Mucosa of descending colon (tissue), 3 donors: ENCODE data around the gene C10orf53. TPM values are rescaled to one million over a fixed set of nuclear protein-coding genes. Genes with fewer than 3 reads are reported as not detected.

Experiments used
- ATAC-seq: fragments of 200-7000 bp; cut with Tn5 transposase; one replicate; pipeline ENCODE4 v1.9.1; 2020; ENCODE audit warnings: mild to moderate bottlenecking, moderate library complexity
- DNase-seq, 3 donors: peaks; one replicate each; pipeline ENCODE4 v3.0.0-alpha.2; 2020
- H3K36me3 ChIP-seq: fragments of 200-600 bp; one replicate; pipeline ENCODE4 v1.8.0; 2021; ENCODE audit warnings: low read depth, mild to moderate bottlenecking
- H3K4me1 ChIP-seq: fragments of 200-600 bp; one replicate; pipeline ENCODE4 v1.8.0; 2021; ENCODE audit warnings: low read depth, mild to moderate bottlenecking
- H3K4me3 ChIP-seq: fragments of 200-600 bp; one replicate; pipeline ENCODE4 v1.8.0; 2021; ENCODE audit warnings: mild to moderate bottlenecking
- H3K9me3 ChIP-seq: fragments of 200-600 bp; one replicate; pipeline ENCODE4 v1.8.0; 2021; ENCODE audit warnings: mild to moderate bottlenecking
- CTCF ChIP-seq: fragments of 200-600 bp; IDR thresholded peaks from one replicate; pipeline ENCODE4 v1.8.0; 2022; ENCODE audit warnings: antibody characterized with exemption, mild to moderate bottlenecking
- intact Hi-C, 2 donors: fragments of 100-400 bp; cut with DNase I in 1 of 2; cut with micrococcal nuclease in 1 of 2; formaldehyde crosslinking; loops; one replicate each; pipeline versions ENCODE4 v1.11.0 to v1.11.1; 2022; cut with DNase I, micrococcal nuclease
- total RNA-seq, 3 donors: library from RNA; stranded (reverse); fragmentation: NEBNext Ultra II Directional in 2 of 3; extraction: Animal tissue kit (Norgen Biotek cat#: 25700) in 2 of 3; gene quantifications; one replicate each; pipeline versions ENCODE4 v1.2.1 to v1.2.4, GENCODE V29; 2021 to 2023
- donor health status: DM: no; HTN: no; CAD: no; lungs with moderate emphysema.
- donor health status: DM: no; HTN: no; CAD: no.
- donor health status: DM: no; HTN: yes; CAD: no.

The C10orf53 gene
- total RNA-seq, 3 donors from 2014 or later, result not detected

- DNase-seq (no peak), ATAC-seq (no peak)
- no peak for TF ChIP-seq CTCF
- no peak overlapping the region for H3K4me3 ChIP-seq
- H3K9me3 ChIP-seq, result no peaks in the 10 kb centered on the region
- H3K36me3 ChIP-seq, result no peaks in the 10 kb centered on the region
- intact Hi-C loops, result no loop called here
- no peaks in the 10 kb centered on the region for H3K4me1 ChIP-seq
Observed at GRCh38 chr10:49737474-49738201, 58.2 kb downstream of the C10orf53 start.

DNA sequence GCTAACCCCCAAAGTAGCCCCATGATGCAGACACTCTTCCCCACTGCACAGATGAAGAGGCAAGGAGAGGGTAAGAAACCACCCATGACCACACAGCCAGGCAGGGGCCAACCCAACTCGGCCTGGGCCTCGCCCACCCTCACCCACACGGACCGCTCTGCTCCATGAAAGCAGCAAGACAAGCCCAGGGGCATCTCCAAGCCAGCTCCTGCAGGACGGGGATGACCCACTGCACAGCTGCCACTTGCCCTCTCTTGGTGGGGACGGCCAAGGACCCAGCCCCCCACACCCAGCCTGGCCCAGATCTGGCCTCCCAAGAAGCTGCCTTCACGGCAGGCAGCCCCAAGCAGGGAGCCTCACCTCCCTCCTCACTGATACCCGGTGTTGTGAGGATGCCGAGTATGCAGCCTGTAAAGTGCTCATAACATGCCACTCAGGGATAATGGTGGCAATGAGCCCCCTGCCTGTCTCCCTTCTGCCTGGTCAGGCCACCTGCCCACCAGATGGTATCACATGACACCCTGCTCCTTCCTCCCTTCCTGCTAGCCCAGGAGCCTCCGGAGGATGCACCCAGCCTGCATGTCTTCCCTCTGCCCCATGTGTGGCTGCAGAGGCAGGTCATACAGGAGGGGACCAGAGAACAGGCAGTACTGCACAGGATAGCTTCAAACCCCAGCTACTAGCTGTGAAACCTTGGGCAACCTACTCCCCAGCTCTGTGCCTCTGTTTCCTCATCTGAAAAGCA is 59.3 kb downstream of the C10orf53 start:
- H3K9me3 ChIP-seq, result no peaks in the 10 kb centered on the region
- TF ChIP-seq CTCF, result no peak
- no peaks in the 10 kb centered on the region for H3K36me3 ChIP-seq
- ATAC-seq (no peak), DNase-seq (peak in 1 of 3 donors; percentile 15)
- intact Hi-C loops, result no loop called here
- no peaks in the 10 kb centered on the region for H3K4me1 ChIP-seq
- no peak overlapping the region for H3K4me3 ChIP-seq

DNA sequence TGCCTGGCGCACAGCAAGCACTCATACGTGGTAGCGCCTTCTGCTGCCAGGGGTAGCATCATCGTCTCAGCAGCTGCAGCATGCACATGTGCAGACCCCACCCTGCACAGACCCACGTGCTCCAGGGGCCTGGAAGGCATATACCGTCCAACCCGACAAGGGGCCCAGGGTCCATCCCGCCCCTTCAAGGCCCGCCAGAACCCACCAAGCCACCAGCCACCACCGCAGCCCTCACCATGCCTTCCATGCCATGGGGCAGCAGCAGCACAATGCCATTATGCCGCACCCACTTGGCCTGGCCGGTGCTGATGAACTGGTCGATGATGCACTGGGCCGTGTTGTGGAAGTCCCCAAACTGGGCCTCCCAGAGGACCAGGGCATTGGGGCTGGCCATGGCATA is 60.0 kb downstream of the C10orf53 start:
- H3K4me3 ChIP-seq, result no peak overlapping the region
- no peaks in the 10 kb centered on the region for H3K4me1 ChIP-seq
- intact Hi-C loops, result no loop called here
- DNase-seq, result no peak
- ATAC-seq, result no peak
- no peaks in the 10 kb centered on the region for H3K36me3 ChIP-seq
- H3K9me3 ChIP-seq, result no peaks in the 10 kb centered on the region
- TF ChIP-seq CTCF, result no peak

DNA sequence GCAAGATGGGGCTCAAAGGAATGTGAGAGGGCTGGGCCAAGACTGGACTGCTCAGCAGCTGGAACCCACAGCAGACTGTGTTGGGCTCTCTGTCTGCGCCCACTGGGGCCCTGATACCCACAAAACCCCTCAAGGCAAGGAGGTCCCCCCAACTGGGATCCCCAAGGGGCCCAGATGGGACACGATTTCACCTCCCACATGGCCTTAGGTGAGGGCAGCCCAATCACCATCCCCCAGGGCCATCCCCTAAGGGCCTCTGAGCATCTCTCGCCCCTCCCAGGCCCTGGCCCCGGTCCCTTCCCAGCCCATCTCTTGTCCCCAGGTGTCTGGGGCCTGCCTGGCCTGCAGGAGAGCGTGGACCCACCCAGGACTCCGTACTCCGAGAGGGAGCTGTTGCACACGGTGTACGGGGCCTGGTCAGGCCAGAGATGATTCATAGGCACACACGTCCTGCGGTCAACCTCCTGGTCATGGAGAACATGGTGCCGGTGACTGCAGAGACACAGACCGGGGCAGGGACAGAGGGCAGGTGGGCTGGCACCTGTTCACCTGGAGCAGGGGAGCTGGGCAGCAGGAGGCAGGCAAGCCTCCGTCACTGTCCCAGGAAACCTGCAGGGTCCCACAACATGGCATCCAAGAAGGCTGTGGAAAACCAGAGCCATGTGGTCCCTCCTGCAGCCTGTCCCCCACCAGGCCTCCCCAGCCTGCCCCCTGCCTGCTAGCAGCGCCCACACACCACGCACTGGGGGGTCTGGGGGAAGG is 61.1 kb downstream of the C10orf53 start:
- DNase-seq (no peak), ATAC-seq (no peak)
- TF ChIP-seq CTCF, result no peak
- H3K4me3 ChIP-seq, result no peak overlapping the region
- H3K36me3 ChIP-seq, result no peaks in the 10 kb centered on the region
- intact Hi-C loops, result no loop called here
- H3K9me3 ChIP-seq, result no peaks in the 10 kb centered on the region
- H3K4me1 ChIP-seq, result no peaks in the 10 kb centered on the region

- intact Hi-C loops, result no loop called here
- Histone ChIP-seq H3K4me1 (no peaks in the 10 kb centered on the region), H3K36me3 (no peaks in the 10 kb centered on the region), H3K9me3 (no peaks in the 10 kb centered on the region), H3K4me3 (no peak overlapping the region)
- no peak for DNase-seq
- ATAC-seq, result no peak
- no peak for TF ChIP-seq CTCF
Observed at GRCh38 chr10:49741108-49741995, 61.9 kb downstream of the C10orf53 start.
